Measurements from ENCODE around the gene A4GALT.
A peak's percentile ranks its signal among the peaks of the same experiment; 100 is the strongest.
"Not testable (repeated sequence)": the region's sequence is repeated elsewhere in the genome, so short reads cannot be mapped to it uniquely, and the experiment has no call there.

A4GALT gene

DNA sequence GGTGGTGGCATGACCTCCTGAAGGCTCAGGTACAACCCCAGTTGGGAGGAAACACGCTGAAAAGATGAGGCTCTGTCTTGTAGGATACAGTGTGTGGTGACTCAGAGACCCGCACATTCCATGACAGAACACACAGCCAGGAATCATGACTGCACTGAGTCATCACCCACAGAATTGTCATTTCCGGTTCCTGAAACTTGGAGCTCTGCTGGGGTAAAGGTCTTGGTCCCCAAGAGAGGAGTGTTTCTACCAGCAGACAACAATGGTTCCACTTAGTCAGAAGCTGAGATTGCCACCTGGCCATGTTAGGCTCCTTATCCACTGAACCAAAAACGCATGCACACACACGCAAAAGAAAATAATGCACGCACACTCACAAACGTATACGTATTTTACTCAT is 40.0 kb downstream of the A4GALT start:
- no peak for DNase-seq

DNA sequence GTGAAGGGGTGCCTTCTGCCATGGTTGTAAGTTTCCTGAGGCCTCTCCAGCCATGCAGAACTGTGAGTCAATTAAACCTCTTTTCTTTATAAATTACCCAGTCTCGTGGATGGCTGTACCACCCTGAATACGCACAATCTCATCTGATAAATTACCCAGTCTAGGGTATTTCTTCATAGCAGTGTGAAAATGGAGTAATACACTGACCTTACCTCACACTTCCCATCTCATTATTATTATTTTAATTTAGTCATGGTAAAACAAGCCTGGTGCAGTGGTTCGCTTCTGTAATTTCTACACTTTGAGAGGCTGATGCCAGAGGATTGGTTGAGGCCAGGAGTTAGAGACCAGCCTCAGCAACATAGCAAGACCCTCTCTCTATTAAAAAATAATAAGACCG is 41.0 kb downstream of the A4GALT start:
- DNase-seq, result no peak

DNA sequence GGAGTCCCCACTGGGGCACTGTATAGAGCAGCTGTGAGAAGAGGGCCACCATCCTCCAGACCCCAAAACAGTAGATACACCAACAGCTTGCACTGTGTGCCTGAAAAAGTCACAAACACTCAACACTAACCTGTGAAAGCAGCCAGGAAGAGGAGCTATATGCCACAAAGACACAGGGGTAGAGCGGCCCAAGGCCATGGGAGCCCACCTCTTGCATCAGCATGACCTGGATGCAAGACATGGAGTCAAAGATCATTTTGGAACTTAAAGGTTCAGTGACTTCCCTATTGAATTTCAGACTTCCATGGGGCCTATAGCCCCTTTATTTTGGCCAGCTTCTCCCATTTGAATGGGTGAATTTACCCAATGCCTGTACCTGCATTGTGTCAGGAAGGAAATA is 41.8 kb downstream of the A4GALT start:
- no peak for DNase-seq

GRCh38 chr22:42677936-42678335 is 42.7 kb downstream of the A4GALT start:
- not testable (repeated sequence) for DNase-seq

- no peak for DNase-seq
These were observed 44.5 kb downstream of the A4GALT start for GRCh38 chr22:42676059-42676607.

- no peak for DNase-seq
These were observed 46.7 kb downstream of the A4GALT start for GRCh38 chr22:42673898-42674401.

- not testable (repeated sequence) for DNase-seq
These were observed 47.6 kb downstream of the A4GALT start for GRCh38 chr22:42673071-42673470.

DNA sequence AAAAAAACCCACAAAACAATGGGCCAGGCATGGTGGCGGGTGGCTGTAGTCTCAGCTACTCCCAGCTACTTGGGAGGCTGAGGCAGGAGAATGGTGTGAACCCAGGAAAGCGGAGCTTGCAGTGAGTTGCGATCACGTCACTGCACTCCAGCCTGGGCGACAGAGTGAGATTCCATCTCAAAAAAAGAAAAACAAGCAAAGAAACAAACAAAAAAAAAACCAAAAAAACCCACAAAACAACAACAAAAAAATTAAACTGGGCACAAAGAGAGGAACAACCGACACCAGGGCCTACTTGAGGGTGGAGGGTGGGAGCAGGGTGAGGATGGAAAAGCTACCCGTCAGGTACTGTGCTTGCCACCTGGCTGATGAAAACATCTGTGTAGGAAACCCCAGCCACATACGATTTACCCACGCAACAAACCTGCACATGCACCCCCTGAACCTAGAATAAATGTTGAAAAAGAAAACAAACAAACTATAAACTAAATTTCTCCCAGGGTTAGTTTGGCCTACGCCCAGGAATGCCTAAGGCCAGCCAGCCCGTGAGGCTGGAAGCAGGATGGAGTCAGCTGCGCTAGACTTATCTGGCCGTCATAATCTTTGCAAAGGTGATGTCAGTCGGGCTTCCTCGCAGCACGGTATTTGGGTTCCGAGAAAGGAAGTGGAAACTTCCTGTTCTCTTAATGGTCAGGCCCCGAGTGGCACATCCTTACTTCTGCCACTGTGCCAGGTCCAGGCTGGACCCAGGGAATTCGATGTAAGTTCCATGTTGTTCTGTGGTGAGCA is 49.6 kb downstream of the A4GALT start:
- DNase-seq, result no peak

GRCh38 chr22:42670046-42670445 is 50.6 kb downstream of the A4GALT start:
- DNase-seq, result no peak

DNA sequence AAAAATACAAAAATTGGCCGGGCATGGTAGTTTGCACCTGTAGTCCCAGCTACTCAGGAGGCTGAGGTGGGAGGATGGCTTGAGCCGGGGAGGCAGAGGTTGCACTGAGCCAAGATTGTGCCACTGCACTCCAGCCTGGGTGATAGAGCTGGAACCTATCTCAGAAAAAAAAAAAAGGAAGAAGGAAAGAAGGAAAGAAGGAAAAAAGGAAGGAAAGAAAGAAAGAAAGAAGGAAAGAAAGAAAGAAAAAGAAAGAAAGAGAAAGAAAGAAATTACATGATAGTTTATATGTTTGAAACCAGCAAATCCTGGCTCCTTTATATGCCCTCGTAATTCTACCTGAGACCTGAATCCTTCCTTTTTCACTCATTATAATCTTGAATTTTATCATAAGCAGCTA is 54.3 kb downstream of the A4GALT start:
- not testable (repeated sequence) for DNase-seq

- DNase-seq, result no peak
These were observed 55.5 kb downstream of the A4GALT start for GRCh38 chr22:42664976-42665831.

DNA sequence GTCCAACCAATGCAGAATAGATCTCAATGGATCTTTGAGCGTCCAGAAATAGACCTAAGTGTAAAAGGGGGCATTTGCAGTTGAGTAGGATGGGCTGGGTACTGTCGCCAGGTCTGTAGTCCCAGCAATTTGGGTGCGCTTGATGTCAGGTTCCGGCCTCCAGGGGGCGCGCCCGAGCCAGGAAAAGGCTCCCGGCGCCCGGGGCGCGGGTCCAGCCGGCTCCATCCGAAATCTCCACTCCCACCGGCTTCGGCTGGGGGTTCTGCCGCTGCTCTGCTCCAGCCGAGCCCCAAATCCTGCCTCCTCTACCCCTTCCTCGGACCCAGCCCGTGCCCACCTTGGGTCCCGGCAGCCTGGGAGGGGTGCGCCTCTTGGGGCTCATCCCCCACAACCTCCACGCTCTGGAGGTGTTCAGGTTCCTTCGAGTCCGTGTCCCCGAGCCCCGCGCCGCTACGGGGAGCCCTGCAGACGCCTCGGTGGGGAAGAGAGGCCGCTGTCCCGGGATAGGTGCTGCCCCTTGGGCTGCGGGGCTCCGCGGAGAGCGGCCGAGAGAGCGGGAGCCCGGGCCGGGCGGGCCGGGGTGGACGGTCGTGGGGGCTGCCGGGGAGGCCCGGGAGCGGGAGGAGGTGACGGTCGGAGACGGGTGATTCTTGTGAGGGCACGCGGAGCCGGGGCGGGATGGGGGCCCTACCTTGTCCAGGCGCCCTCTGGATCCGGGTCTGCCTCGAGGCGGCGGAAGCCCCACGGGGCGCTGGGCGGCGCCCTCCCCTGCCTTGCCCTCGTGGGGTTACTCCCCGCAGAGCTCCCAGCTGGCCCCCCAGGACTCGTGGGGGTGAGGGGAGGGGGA is 58.5 kb downstream of the A4GALT start:
- no peak for DNase-seq

DNA sequence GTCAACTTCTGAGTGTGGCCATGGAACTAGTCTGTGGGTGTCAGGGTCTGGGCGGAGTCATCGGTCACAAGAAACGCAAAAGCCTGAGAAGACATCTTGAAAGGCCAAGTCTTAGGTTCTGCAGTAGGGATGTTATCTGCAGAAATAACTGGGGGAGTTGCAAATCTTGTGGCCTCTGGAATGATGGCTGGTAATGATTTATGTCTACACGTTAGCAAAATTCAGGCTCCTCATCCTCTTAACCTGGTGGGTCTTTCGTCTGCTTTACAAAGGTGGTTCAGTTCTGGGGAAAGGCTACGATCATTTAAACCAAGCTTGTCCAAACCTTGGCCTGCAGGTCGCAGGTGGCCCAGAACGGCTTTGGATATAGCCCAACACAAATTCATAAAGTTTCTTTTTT is 64.1 kb downstream of the A4GALT start:
- DNase-seq, result no peak

GRCh38 chr22:42655693-42656092 is 65.0 kb downstream of the A4GALT start:
- peak; percentile 84 for DNase-seq

GRCh38 chr22:42654436-42655073 is 66.1 kb downstream of the A4GALT start:
- no peak for DNase-seq

DNA sequence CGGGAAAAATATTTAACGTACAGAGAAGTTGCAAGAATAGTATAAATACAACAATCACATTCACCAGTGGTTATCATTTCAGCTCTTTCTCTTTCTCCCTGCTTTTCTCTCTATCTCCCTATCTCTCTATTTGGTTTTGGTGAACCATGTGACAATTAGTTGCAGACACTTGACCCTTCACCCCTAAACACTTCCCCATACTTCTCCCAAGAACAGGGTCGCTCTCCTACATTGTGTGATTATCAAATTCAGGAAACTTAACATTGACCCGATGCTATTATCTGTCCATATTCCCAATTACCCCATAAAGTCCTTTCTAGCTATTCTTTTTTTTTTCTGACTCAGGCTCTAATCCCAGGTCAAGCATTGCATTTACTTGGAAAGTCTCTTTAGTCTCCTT is 66.7 kb downstream of the A4GALT start:
- no peak for DNase-seq

- no peak for DNase-seq
These were observed 69.5 kb downstream of the A4GALT start for GRCh38 chr22:42651134-42651533.

DNA sequence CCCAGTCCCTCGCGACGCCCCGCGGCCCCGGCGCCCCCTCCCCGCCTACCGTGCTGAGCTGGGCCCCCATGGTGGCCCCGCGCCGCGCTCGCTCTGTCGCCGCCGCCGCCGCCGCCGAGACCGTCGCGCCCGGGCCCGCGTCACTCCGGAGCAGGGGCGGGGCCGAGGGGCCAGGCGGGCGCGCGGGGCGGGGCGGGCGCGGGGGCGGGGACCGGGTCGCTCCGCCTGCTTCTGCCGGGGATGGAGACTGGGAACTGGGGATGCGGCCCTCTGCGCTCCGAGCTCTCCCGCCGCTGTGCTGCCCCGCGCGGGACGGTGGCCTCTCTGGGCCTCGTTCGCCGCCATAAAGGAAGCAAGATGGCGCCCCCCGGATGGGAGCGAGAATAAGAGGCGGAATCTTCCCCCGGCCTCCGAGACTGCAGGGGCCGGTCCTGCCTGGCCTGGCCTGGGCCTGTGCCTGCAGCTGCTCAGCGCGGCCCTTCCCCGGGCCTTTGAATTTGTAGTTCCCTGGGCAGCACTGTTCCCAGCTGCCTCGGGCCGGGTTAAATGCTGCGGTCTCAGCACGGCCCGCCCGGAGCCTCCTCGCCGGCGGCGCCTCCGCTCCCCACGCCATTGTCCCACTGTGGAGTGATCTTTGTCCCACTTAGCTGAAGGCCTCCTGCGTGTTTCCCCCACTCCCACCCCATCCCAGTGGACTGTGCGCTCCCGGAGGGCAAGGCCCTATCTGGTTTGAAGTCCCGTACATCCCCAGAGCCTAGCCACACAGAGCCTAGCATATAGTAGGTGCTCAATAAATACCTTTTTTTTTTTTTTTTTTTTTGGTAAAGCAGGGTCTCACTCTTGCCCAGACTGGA is 71.2 kb downstream of the A4GALT start, which contains the start of gene CYB5R3:
CYB5R3 (minus strand) TSS at position 147 of the 854 bp plus-strand sequence; CDS start at position 70, 77 bp downstream.
- DNase-seq, result no peak

DNA sequence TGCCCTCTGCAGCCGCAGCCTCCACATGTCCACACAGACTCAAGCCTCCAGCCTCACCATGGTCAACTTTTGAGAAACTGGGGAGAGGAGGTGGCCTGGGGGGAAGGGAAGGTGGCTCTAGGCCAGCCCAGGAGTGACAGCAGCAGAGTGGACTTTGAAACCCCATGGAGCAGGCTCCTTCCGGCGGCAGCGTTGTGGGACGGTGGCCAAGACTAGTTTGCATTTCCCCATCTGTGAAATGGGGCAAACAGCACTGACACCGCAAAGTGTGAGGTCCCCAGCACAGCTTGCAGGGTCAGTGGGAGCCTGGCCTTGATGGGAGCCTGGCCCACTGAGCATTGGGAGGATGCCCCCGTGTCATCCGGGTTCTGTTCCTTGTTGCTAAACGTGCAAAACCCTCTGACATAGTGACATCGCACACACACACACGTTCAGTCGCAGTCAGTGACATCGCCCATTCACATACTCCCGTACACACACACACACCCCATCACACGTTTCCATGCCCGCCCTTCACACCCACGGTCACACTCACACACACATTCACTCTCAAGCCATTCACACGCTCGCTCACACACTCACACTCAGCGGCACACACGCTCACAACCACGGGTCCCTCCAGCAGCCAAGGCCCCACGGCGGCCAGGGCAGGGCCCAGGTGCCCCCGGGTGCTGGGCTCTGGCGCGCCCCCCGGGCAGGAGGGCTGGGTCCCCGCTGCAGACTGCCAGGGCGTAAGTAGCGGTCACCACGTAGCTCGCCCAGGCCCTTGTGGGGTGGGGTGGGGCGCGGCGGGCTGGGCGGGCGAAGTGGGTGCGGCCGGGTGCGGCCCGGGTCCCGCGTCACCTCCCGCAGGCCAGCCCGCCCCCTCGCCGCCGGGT is 72.1 kb downstream of the A4GALT start:
- DNase-seq, result no peak

DNA sequence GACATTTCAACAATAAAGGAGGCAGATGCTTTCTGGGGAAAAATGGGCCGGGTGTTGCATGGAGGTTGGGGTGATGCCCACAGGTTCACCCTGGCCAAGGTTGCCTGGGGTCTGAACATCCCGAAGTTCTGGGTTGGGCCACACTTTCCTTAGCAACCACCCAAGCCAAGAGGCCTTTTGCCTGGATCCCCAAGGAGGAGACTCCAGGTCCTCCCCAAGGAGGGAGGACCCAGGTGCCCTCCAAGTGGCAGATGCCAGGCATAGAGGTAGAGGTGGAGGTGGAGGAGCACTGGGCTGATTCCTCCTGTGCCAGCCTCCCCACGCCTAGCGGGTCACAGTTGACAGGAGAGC is 72.7 kb downstream of the A4GALT start:
- no peak for DNase-seq

Measured in NCI-H1436 treated with DMSO at 0.1 percent for 48 hours (cell line).